Transverse colon (tissue), 4 donors: Measurements from ENCODE around the gene SCYGR1. TPM values are rescaled to one million over a fixed set of nuclear protein-coding genes. Genes with fewer than 3 reads are reported as not detected.

Source experiments
- DNase-seq: peaks from one replicate; pipeline ENCODE4 v3.0.0-alpha.2; 2019
- H3K27ac ChIP-seq, 4 donors: fragments of 200-600 bp; sonication (generic); 2 replicates each; pipeline ENCODE4 v1.5.1; 2016 to 2018; ENCODE audit warnings: inconsistent platforms in 4 of 4
- H3K27me3 ChIP-seq: fragments of 200-600 bp; sonication (generic); 2 replicates; pipeline ENCODE4 v1.5.1; 2017; ENCODE audit warnings: inconsistent platforms
- H3K36me3 ChIP-seq, 4 donors: fragments of 200-600 bp; sonication (generic); 2 replicates each; pipeline ENCODE4 v1.5.1; 2017 to 2019; ENCODE audit warnings: inconsistent platforms in 4 of 4
- H3K4me1 ChIP-seq, 4 donors: fragments of 200-600 bp; sonication (generic); 2 replicates each; pipeline ENCODE4 v1.5.1; 2017 to 2020; ENCODE audit warnings: inconsistent platforms in 4 of 4
- H3K4me3 ChIP-seq, 4 donors: fragments of 200-600 bp; sonication (generic); 1 replicate in 1 of 4; 2 replicates in 3 of 4; pipeline versions ENCODE4 v1.5.1 to v1.6.1; 2017 to 2019; ENCODE audit warnings: inconsistent platforms in 4 of 4
- H3K9me3 ChIP-seq, 2 donors: fragments of 200-600 bp; sonication (generic); 2 replicates each; pipeline ENCODE4 v1.5.1; 2017 to 2019; ENCODE audit warnings: inconsistent platforms in 2 of 2
- EP300 ChIP-seq: sonication (generic); formaldehyde crosslinking; IDR thresholded peaks from one replicate; pipeline ENCODE4 v1.6.1; 2017; ENCODE audit warnings: antibody characterized with exemption, low read depth
- POLR2A ChIP-seq: fragments of 450-650 bp; IDR thresholded peaks from one replicate; pipeline ENCODE4 v1.6.1; 2016; ENCODE audit warnings: antibody characterized with exemption, mild to moderate bottlenecking, moderate library complexity
- POLR2AphosphoS5 ChIP-seq, 3 donors: sonication (generic); formaldehyde crosslinking; IDR thresholded peaks; one replicate each; pipeline ENCODE4 v1.6.1; 2016; ENCODE audit warnings: antibody characterized with exemption in 3 of 3
- WGBS, 2 donors: methylation state at CpG; one replicate each; pipeline ENCODE4 v1.1.5; 2018; ENCODE audit warnings: low coverage in 1 of 2; 5-methylcytosine and 5-hydroxymethylcytosine counted together
- in situ Hi-C, 4 donors: fragments of 200-750 bp; cut with MboI; loops; one replicate each; pipeline versions ENCODE4 v1.15.0 to v1.15.1; 2017; ENCODE audit warnings: low sequenced_read_pairs in 3 of 4, low pct_ligation_motif_present in 1 of 4, low pct_unique_long_range_greater_than_20kb in 1 of 4
- intact Hi-C: fragments of 100-400 bp; cut with DNase I; formaldehyde crosslinking; loops from one replicate; pipeline ENCODE4 v1.15.1; 2023; ENCODE audit warnings: low total_unique reads
- total RNA-seq, 4 donors: library from RNA; depleted of rRNA; stranded (reverse); fragments of >200 nt; gene quantifications; one replicate each; pipeline ENCODE4 v1.1.0, GENCODE V29; 2016
- TF ChIP-seq, protein P1 (sequence below), 5 experiments: fragments of 200-600 bp in 3 of 5; fragments of 450-650 bp in 2 of 5; sonication (generic) in 3 of 5; IDR thresholded peaks; 1 replicate in 2 of 5; 2 replicates in 3 of 5; pipeline ENCODE4 v1.5.1; 2016 to 2017; ENCODE audit warnings: antibody characterized with exemption in 5 of 5, inconsistent platforms in 3 of 5, mild to moderate bottlenecking in 2 of 5, moderate library complexity in 1 of 5

The SCYGR1 gene
- total RNA-seq, 4 donors from 2014 or later = not detected

DNA sequence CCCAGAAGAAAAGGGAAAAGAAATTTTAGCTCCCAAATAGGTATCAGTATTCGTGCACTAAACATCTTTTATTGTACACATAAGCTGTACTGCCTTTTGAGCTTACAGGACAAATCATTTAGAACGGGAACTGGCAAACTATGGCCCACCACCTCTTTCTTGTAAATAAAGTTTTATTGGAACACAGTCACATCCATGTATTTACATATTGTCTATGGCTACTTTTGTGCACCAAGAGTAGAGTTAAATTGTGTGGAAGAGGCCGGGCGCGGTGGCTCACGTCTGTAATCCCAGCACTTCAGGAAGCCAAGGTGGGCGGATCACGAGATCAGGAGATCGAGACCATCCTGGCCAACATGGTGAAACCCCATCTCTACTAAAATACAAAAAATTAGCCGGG is 14.4 kb downstream of the SCYGR1 start:
- H3K27ac ChIP-seq = no peak overlapping the region
- peaks cover 0 to 15% (median 7%) of the 10 kb centered on the region in 4 donors for H3K4me1 ChIP-seq
- DNase-seq = no peak
- H3K9me3 ChIP-seq = no peaks in the 10 kb centered on the region
- no peaks in the 10 kb centered on the region for H3K36me3 ChIP-seq
- no peaks in the 10 kb centered on the region for H3K27me3 ChIP-seq
- in situ Hi-C loops = no loop called here
- H3K4me3 ChIP-seq = no peak overlapping the region
- 92% methylated on average over 10 of the region's 10 CpGs; no CpG with 5 or more reads in 1 of the 2 donors for WGBS, 2 donors
- TF ChIP-seq POLR2A = no peak
- TF ChIP-seq EP300 = no peak
- TF ChIP-seq POLR2AphosphoS5 (IDR thresholded peaks at IDR 0.05) = no peak
- TF ChIP-seq, protein P1, sequence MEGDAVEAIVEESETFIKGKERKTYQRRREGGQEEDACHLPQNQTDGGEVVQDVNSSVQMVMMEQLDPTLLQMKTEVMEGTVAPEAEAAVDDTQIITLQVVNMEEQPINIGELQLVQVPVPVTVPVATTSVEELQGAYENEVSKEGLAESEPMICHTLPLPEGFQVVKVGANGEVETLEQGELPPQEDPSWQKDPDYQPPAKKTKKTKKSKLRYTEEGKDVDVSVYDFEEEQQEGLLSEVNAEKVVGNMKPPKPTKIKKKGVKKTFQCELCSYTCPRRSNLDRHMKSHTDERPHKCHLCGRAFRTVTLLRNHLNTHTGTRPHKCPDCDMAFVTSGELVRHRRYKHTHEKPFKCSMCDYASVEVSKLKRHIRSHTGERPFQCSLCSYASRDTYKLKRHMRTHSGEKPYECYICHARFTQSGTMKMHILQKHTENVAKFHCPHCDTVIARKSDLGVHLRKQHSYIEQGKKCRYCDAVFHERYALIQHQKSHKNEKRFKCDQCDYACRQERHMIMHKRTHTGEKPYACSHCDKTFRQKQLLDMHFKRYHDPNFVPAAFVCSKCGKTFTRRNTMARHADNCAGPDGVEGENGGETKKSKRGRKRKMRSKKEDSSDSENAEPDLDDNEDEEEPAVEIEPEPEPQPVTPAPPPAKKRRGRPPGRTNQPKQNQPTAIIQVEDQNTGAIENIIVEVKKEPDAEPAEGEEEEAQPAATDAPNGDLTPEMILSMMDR (IDR thresholded peaks at IDR 0.05) = no peak
- intact Hi-C loops = no loop called here

GRCh38 chr2:227370791-227371312 is 16.9 kb downstream of the SCYGR1 start:
- H3K36me3 ChIP-seq = no peaks in the 10 kb centered on the region
- 73 to 83% methylated on average over 4 to 9 of the region's 9 CpGs for WGBS, 2 donors
- no peak for DNase-seq
- no peaks in the 10 kb centered on the region for H3K9me3 ChIP-seq
- no peaks in the 10 kb centered on the region for H3K27me3 ChIP-seq
- no peak overlapping the region for H3K27ac ChIP-seq
- intact Hi-C loops = no loop called here
- in situ Hi-C loops = no loop called here
- no peaks in the 10 kb centered on the region for H3K4me1 ChIP-seq
- no peak for TF ChIP-seq POLR2AphosphoS5 (IDR thresholded peaks at IDR 0.05)
- TF ChIP-seq, protein P1 (IDR thresholded peaks at IDR 0.05) = no peak
- no peak overlapping the region for H3K4me3 ChIP-seq

- DNase-seq = no peak
- Histone ChIP-seq H3K27ac (no peak overlapping the region), H3K27me3 (no peaks in the 10 kb centered on the region), H3K4me3 (no peak overlapping the region), H3K36me3 (no peaks in the 10 kb centered on the region), H3K4me1 (no peaks in the 10 kb centered on the region), H3K9me3 (no peaks in the 10 kb centered on the region)
- intact Hi-C loops = no loop called here
- in situ Hi-C loops = no loop called here
- TF ChIP-seq, protein P1 (IDR thresholded peaks at IDR 0.05) = no peak
- no peak for TF ChIP-seq POLR2A
- TF ChIP-seq EP300 = no peak
- TF ChIP-seq POLR2AphosphoS5 (IDR thresholded peaks at IDR 0.05) = no peak
- WGBS, 2 donors = 71 to 82% methylated on average over 5 to 8 of the region's 8 CpGs
These were observed 17.7 kb downstream of the SCYGR1 start for GRCh38 chr2:227370092-227370491.

DNA sequence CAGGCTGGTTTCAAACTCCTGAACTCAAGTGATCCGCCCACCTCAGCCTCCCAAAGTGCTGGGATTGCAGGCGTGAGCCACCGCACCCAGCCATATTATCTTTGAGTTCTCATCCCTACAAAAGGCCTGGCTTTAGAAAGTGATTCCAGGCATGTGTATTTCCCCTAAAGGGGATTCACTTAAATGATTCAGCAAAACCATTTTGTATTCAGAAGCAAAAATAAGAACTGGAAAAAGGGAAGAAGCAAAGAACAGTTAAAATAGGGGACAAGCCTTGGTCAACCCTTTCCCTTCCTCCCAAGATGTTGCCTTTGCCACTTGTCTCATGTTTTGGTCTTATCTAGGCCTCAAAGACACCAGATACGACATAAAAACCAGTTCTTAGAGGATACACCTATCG is 19.2 kb downstream of the SCYGR1 start:
- H3K9me3 ChIP-seq = no peaks in the 10 kb centered on the region
- H3K4me3 ChIP-seq = no peak overlapping the region
- TF ChIP-seq POLR2AphosphoS5 (IDR thresholded peaks at IDR 0.05) (no peak), EP300 (no peak), POLR2A (no peak)
- TF ChIP-seq, protein P1 (IDR thresholded peaks at IDR 0.05) = no peak
- no peaks in the 10 kb centered on the region for H3K36me3 ChIP-seq
- in situ Hi-C loops = no loop called here
- WGBS, 2 donors = 91 to 95% methylated on average over 5 of the region's 5 CpGs
- no peak overlapping the region for H3K27ac ChIP-seq
- no peaks in the 10 kb centered on the region for H3K4me1 ChIP-seq
- intact Hi-C loops = no loop called here
- no peaks in the 10 kb centered on the region for H3K27me3 ChIP-seq
- no peak for DNase-seq
